Testis (tissue), 2 donors: ENCODE results near the gene TNN.
"Not testable (repeated sequence)": the region's sequence is repeated elsewhere in the genome, so short reads cannot be mapped to it uniquely, and the experiment has no call there.

ENCODE experiments used
- POLR2A ChIP-seq: fragments of 450-650 bp; IDR thresholded peaks from one replicate; pipeline ENCODE4 v1.6.1; 2017; ENCODE audit warnings: antibody characterized with exemption, mild to moderate bottlenecking, moderate library complexity
- TF ChIP-seq, protein P1 (sequence below), 3 experiments: fragments of 450-650 bp in 2 of 3; fragments of 200-600 bp in 1 of 3; sonication (generic) in 1 of 3; IDR thresholded peaks; one replicate each; pipeline ENCODE4 v1.5.1; 2016 to 2019; ENCODE audit warnings: antibody characterized with exemption in 3 of 3, mild to moderate bottlenecking in 2 of 3, moderate library complexity in 1 of 3

DNA sequence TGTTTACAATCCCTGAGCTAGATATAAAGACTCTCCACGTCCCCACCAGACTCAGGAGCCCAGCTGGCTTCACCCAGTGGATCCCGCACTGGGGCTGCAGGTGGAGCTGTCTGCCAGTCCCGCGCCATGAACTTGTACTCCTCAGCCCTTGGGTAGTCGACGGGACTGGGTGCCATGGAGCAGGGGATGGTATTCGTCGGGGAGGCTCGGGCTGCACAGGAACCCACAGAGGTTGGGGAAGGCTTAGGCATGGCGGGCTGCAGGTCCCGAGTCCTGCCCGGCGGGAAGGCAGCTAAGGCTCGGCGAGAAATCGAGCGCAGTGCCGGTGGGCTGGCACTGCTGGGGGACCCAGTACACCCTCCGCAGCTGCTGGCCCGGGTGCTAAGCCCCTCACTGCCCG, 34.5 kb downstream of the TNN start:
- TF ChIP-seq, protein P1, sequence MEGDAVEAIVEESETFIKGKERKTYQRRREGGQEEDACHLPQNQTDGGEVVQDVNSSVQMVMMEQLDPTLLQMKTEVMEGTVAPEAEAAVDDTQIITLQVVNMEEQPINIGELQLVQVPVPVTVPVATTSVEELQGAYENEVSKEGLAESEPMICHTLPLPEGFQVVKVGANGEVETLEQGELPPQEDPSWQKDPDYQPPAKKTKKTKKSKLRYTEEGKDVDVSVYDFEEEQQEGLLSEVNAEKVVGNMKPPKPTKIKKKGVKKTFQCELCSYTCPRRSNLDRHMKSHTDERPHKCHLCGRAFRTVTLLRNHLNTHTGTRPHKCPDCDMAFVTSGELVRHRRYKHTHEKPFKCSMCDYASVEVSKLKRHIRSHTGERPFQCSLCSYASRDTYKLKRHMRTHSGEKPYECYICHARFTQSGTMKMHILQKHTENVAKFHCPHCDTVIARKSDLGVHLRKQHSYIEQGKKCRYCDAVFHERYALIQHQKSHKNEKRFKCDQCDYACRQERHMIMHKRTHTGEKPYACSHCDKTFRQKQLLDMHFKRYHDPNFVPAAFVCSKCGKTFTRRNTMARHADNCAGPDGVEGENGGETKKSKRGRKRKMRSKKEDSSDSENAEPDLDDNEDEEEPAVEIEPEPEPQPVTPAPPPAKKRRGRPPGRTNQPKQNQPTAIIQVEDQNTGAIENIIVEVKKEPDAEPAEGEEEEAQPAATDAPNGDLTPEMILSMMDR (IDR thresholded peaks at IDR 0.05) = not testable (repeated sequence)
- not testable (repeated sequence) for TF ChIP-seq POLR2A
